K562 (cell line): ENCODE measurements around the gene PGBD1. TPM values are rescaled to one million over a fixed set of nuclear protein-coding genes. Genes with fewer than 3 reads are reported as not detected.

ENCODE experiments used
- GTF2E2 ChIP-seq: fragments of 200-800 bp; sonication (Bioruptor generic); IDR thresholded peaks from 2 replicates; pipeline ENCODE4 v1.6.1; 2016; ENCODE audit warnings: missing genetic modification characterization, missing compliant biosample characterization
- LEF1 ChIP-seq: fragments of 450-650 bp; IDR thresholded peaks from 2 replicates; pipeline ENCODE4 v1.6.1; 2016; ENCODE audit warnings: mild to moderate bottlenecking
- MCM7 ChIP-seq, 2 experiments: fragments of 450-650 bp; IDR thresholded peaks; 2 replicates each; pipeline ENCODE4 v1.6.1; 2016 to 2018
- RUNX1 ChIP-seq: sonication (generic); IDR thresholded peaks from 2 replicates; pipeline ENCODE4 v1.6.1; 2016; ENCODE audit warnings: antibody characterized with exemption, low read depth
- ZBTB17 ChIP-seq: fragments of 450-650 bp; formaldehyde crosslinking; IDR thresholded peaks from 2 replicates; pipeline ENCODE4 v1.4.0; 2020; ENCODE audit warnings: mild to moderate bottlenecking
- ZBTB40 ChIP-seq, 2 experiments: fragments of 450-650 bp in 1 of 2; sonication (generic) in 1 of 2; formaldehyde crosslinking in 1 of 2; IDR thresholded peaks; 2 replicates each; pipeline versions ENCODE4 v1.7.1 to v1.9.0; 2016 to 2022; ENCODE audit warnings: inconsistent platforms in 1 of 2, mild to moderate bottlenecking in 1 of 2, missing genetic modification reagents in 1 of 2
- ZNF347 ChIP-seq: fragments of 450-650 bp; formaldehyde crosslinking; IDR thresholded peaks from 2 replicates; pipeline ENCODE4 v1.4.0; 2020; ENCODE audit warnings: low read depth, mild to moderate bottlenecking, moderate library complexity
- ZNF76 ChIP-seq: fragments of 250-450 bp; sonication (Bioruptor Pico); IDR thresholded peaks from 2 replicates; pipeline ENCODE4 v1.4.0; 2020; ENCODE audit warnings: mild to moderate bottlenecking, moderate library complexity, borderline replicate concordance
- ZZZ3 ChIP-seq: fragments of 450-650 bp; IDR thresholded peaks from 2 replicates; pipeline ENCODE4 v1.6.1; 2016; ENCODE audit warnings: antibody characterized with exemption, mild to moderate bottlenecking, moderate library complexity
- polyA plus RNA-seq, 8 experiments: library from polyadenylated mRNA; depleted of rRNA in 4 of 8; stranded (reverse) in 5 of 8; unstranded in 3 of 8; fragments of >200 nt; fragmentation: Nextera tagmentation in 2 of 8; fragmentation: Illumina TruSeq in 1 of 8; extraction: Ambion mirVana in 2 of 8; extraction: Trizol in 1 of 8; gene quantifications; 2 replicates each; pipeline versions ENCODE4 v1.2.1 to v1.2.3, GENCODE V29; 2011 to 2014; ENCODE audit warnings: inconsistent platforms in 1 of 8, missing spikeins in 1 of 8
- total RNA-seq, 7 experiments: library from RNA; depleted of rRNA in 6 of 7; stranded (reverse); fragments of >200 nt in 6 of 7; fragmentation: Illumina TruSeq in 2 of 7; extraction: Trizol in 2 of 7; gene quantifications; 2 replicates each; pipeline versions ENCODE4 v1.2.1 to v1.2.3, GENCODE V29; 2011 to 2021; ENCODE audit warnings: low replicate concordance in 1 of 7
- TF ChIP-seq, protein P1 (sequence below): sonication (generic); formaldehyde crosslinking; IDR thresholded peaks from 2 replicates; pipeline ENCODE4 v1.8.0; 2023; ENCODE audit warnings: mild to moderate bottlenecking, missing genetic modification reagents
- TF ChIP-seq, protein P2 (sequence below), 2 experiments: IDR thresholded peaks; 2 replicates each; pipeline ENCODE4 v1.6.1; 2012; ENCODE audit warnings: improper control_type of control experiment in 2 of 2, low read depth in 2 of 2, low read length in 2 of 2, borderline replicate concordance in 1 of 2

Gene PGBD1
- total and polyA plus RNA-seq, 9 of the 15 experiments (the other 6 are each of a cell fraction or from before 2014, with no cell fraction given) = 3.3 to 9.0 (median 7.3) TPM

- TF ChIP-seq ZNF347 (CRISPR knock-in tag) (no peak), LEF1 (peak; percentile 48; the same call in 1 of the 2 replicates), ZBTB40 (IDR thresholded peaks at IDR 0.05) (peak; percentile 72), ZBTB40 (CRISPR knock-in tag; IDR thresholded peaks at IDR 0.05) (no peak), ZZZ3 (peak; percentile 84; the same call in 1 of the 2 replicates), GTF2E2 (tag) (no peak), RUNX1 (no peak), ZBTB17 (CRISPR knock-in tag) (no peak), MCM7 (IDR thresholded peaks at IDR 0.05) (peak in 1 of 2 experiments; percentile 94; a peak in 1 of 4 replicates), ZNF76 (CRISPR knock-in tag) (no peak)
- TF ChIP-seq, protein P1, sequence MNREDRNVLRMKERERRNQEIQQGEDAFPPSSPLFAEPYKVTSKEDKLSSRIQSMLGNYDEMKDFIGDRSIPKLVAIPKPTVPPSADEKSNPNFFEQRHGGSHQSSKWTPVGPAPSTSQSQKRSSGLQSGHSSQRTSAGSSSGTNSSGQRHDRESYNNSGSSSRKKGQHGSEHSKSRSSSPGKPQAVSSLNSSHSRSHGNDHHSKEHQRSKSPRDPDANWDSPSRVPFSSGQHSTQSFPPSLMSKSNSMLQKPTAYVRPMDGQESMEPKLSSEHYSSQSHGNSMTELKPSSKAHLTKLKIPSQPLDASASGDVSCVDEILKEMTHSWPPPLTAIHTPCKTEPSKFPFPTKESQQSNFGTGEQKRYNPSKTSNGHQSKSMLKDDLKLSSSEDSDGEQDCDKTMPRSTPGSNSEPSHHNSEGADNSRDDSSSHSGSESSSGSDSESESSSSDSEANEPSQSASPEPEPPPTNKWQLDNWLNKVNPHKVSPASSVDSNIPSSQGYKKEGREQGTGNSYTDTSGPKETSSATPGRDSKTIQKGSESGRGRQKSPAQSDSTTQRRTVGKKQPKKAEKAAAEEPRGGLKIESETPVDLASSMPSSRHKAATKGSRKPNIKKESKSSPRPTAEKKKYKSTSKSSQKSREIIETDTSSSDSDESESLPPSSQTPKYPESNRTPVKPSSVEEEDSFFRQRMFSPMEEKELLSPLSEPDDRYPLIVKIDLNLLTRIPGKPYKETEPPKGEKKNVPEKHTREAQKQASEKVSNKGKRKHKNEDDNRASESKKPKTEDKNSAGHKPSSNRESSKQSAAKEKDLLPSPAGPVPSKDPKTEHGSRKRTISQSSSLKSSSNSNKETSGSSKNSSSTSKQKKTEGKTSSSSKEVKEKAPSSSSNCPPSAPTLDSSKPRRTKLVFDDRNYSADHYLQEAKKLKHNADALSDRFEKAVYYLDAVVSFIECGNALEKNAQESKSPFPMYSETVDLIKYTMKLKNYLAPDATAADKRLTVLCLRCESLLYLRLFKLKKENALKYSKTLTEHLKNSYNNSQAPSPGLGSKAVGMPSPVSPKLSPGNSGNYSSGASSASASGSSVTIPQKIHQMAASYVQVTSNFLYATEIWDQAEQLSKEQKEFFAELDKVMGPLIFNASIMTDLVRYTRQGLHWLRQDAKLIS (CRISPR knock-in tag) = no peak
- TF ChIP-seq, protein P2, sequence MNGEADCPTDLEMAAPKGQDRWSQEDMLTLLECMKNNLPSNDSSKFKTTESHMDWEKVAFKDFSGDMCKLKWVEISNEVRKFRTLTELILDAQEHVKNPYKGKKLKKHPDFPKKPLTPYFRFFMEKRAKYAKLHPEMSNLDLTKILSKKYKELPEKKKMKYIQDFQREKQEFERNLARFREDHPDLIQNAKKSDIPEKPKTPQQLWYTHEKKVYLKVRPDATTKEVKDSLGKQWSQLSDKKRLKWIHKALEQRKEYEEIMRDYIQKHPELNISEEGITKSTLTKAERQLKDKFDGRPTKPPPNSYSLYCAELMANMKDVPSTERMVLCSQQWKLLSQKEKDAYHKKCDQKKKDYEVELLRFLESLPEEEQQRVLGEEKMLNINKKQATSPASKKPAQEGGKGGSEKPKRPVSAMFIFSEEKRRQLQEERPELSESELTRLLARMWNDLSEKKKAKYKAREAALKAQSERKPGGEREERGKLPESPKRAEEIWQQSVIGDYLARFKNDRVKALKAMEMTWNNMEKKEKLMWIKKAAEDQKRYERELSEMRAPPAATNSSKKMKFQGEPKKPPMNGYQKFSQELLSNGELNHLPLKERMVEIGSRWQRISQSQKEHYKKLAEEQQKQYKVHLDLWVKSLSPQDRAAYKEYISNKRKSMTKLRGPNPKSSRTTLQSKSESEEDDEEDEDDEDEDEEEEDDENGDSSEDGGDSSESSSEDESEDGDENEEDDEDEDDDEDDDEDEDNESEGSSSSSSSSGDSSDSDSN (IDR thresholded peaks at IDR 0.05; ENCODE audit: borderline replicate concordance in 1 of 2, low read depth in 2 of 2, low read length in 2 of 2) = no peak
These were observed 70.1 kb downstream of the PGBD1 start (continued) for GRCh38 chr6:28351493-28351925.
